ENCODE data around the gene CAMTA1. TPM values are rescaled to one million over a fixed set of nuclear protein-coding genes. Genes with fewer than 3 reads are reported as not detected.

Gene CAMTA1
- total RNA-seq, 1 donor from 2014 or later, result 77.6 TPM

GRCh38 chr1:7558481-7558880 is 773.2 kb downstream of the CAMTA1 start:
- peaks cover 7% of the 10 kb centered on the region for H3K9me3 Mint-ChIP-seq (ENCODE audit: unreplicated experiment)
- no peak overlapping the region for H3K27ac ChIP-seq (ENCODE audit: low read depth, low read length)
- no peak overlapping the region for H3K4me3 Mint-ChIP-seq (ENCODE audit: unreplicated experiment)
- no peak overlapping the region for H3K4me2 ChIP-seq (ENCODE audit: low read length)
- TF ChIP-seq CTCF (IDR thresholded peaks at IDR 0.05; ENCODE audit: insufficient read depth, low read depth, low read length) (no peak), EZH2 (IDR thresholded peaks at IDR 0.05; ENCODE audit: insufficient read depth, low read length) (no peak)
- H3K27me3 Mint-ChIP-seq (ENCODE audit: low read depth, unreplicated experiment), result peaks cover 43% of the 10 kb centered on the region
- H2AFZ ChIP-seq (ENCODE audit: low read depth, low read length), result no peak overlapping the region
- H3K9me3 ChIP-seq (ENCODE audit: insufficient read depth, low read depth, low read length), result no peaks in the 10 kb centered on the region
- H3K27me3 ChIP-seq (ENCODE audit: insufficient read depth, low read length), result no peaks in the 10 kb centered on the region
- no peaks in the 10 kb centered on the region for H3K36me3 ChIP-seq (ENCODE audit: insufficient read depth, low read length)
- no peak for DNase-seq (ENCODE audit: low read depth)
- H3K36me3 Mint-ChIP-seq (ENCODE audit: low read depth, unreplicated experiment), result peaks cover 4% of the 10 kb centered on the region
- H3K4me1 ChIP-seq (ENCODE audit: insufficient read depth, low read length), result no peaks in the 10 kb centered on the region
- H3K27ac Mint-ChIP-seq (ENCODE audit: unreplicated experiment), result no peak overlapping the region
- no peaks in the 10 kb centered on the region for H3K79me2 ChIP-seq (ENCODE audit: insufficient read depth, low read length)
- peaks cover 9% of the 10 kb centered on the region for H3K4me1 Mint-ChIP-seq (ENCODE audit: low read depth, unreplicated experiment)
- FAIRE-seq, result no peak
- no peak overlapping the region for H3K4me3 ChIP-seq (ENCODE audit: insufficient read depth, low read depth, low read length)
- no peaks in the 10 kb centered on the region for H4K20me1 ChIP-seq (ENCODE audit: insufficient read depth, low read length)
- H3K9ac ChIP-seq (ENCODE audit: low read length), result no peak overlapping the region

- TF ChIP-seq CTCF (IDR thresholded peaks at IDR 0.05; ENCODE audit: insufficient read depth, low read depth, low read length), result no peak
- no peak for TF ChIP-seq EZH2 (IDR thresholded peaks at IDR 0.05; ENCODE audit: insufficient read depth, low read length)
- H3K27me3 Mint-ChIP-seq (ENCODE audit: low read depth, unreplicated experiment), result peaks cover 41% of the 10 kb centered on the region
- DNase-seq (ENCODE audit: low read depth), result no peak
- Histone ChIP-seq H4K20me1 (ENCODE audit: insufficient read depth, low read length) (no peaks in the 10 kb centered on the region), H3K4me3 (ENCODE audit: insufficient read depth, low read depth, low read length) (no peak overlapping the region), H3K9ac (ENCODE audit: low read length) (no peak overlapping the region), H3K27ac (ENCODE audit: low read depth, low read length) (no peak overlapping the region), H3K4me2 (ENCODE audit: low read length) (no peak overlapping the region), H3K4me1 (ENCODE audit: insufficient read depth, low read length) (no peaks in the 10 kb centered on the region), H3K27me3 (ENCODE audit: insufficient read depth, low read length) (no peaks in the 10 kb centered on the region), H3K9me3 (ENCODE audit: insufficient read depth, low read depth, low read length) (no peaks in the 10 kb centered on the region), H2AFZ (ENCODE audit: low read depth, low read length) (no peak overlapping the region), H3K79me2 (ENCODE audit: insufficient read depth, low read length) (no peaks in the 10 kb centered on the region), H3K36me3 (ENCODE audit: insufficient read depth, low read length) (no peaks in the 10 kb centered on the region)
- H3K36me3 Mint-ChIP-seq (ENCODE audit: low read depth, unreplicated experiment), result peaks cover 3% of the 10 kb centered on the region
- FAIRE-seq, result no peak
- H3K4me3 Mint-ChIP-seq (ENCODE audit: unreplicated experiment), result no peak overlapping the region
- no peak overlapping the region for H3K27ac Mint-ChIP-seq (ENCODE audit: unreplicated experiment)
- peaks cover 6% of the 10 kb centered on the region for H3K9me3 Mint-ChIP-seq (ENCODE audit: unreplicated experiment)
- H3K4me1 Mint-ChIP-seq (ENCODE audit: low read depth, unreplicated experiment), result peaks cover 9% of the 10 kb centered on the region
Measured at GRCh38 chr1:7558921-7559869, 773.9 kb downstream of the CAMTA1 start.

- no peaks in the 10 kb centered on the region for H4K20me1 ChIP-seq (ENCODE audit: insufficient read depth, low read length)
- H2AFZ ChIP-seq (ENCODE audit: low read depth, low read length), result no peak overlapping the region
- no peak overlapping the region for H3K9ac ChIP-seq (ENCODE audit: low read length)
- no peaks in the 10 kb centered on the region for H3K27me3 ChIP-seq (ENCODE audit: insufficient read depth, low read length)
- H3K4me1 ChIP-seq (ENCODE audit: insufficient read depth, low read length), result no peaks in the 10 kb centered on the region
- no peak overlapping the region for H3K27ac Mint-ChIP-seq (ENCODE audit: unreplicated experiment)
- peaks cover 43% of the 10 kb centered on the region for H3K27me3 Mint-ChIP-seq (ENCODE audit: low read depth, unreplicated experiment)
- no peak overlapping the region for H3K27ac ChIP-seq (ENCODE audit: low read depth, low read length)
- H3K4me3 Mint-ChIP-seq (ENCODE audit: unreplicated experiment), result no peak overlapping the region
- no peak for TF ChIP-seq CTCF (IDR thresholded peaks at IDR 0.05; ENCODE audit: insufficient read depth, low read depth, low read length)
- TF ChIP-seq EZH2 (IDR thresholded peaks at IDR 0.05; ENCODE audit: insufficient read depth, low read length), result no peak
- H3K79me2 ChIP-seq (ENCODE audit: insufficient read depth, low read length), result no peaks in the 10 kb centered on the region
- H3K4me3 ChIP-seq (ENCODE audit: insufficient read depth, low read depth, low read length), result no peak overlapping the region
- H3K36me3 ChIP-seq (ENCODE audit: insufficient read depth, low read length), result no peaks in the 10 kb centered on the region
- H3K9me3 ChIP-seq (ENCODE audit: insufficient read depth, low read depth, low read length), result no peaks in the 10 kb centered on the region
- H3K36me3 Mint-ChIP-seq (ENCODE audit: low read depth, unreplicated experiment), result no peaks in the 10 kb centered on the region
- no peak overlapping the region for H3K4me2 ChIP-seq (ENCODE audit: low read length)
- DNase-seq (ENCODE audit: low read depth) (no peak), FAIRE-seq (no peak)
- H3K4me1 Mint-ChIP-seq (ENCODE audit: low read depth, unreplicated experiment), result peaks cover 6% of the 10 kb centered on the region
- H3K9me3 Mint-ChIP-seq (ENCODE audit: unreplicated experiment), result no peaks in the 10 kb centered on the region
Measured at GRCh38 chr1:7560128-7560527, 774.9 kb downstream of the CAMTA1 start.

All from astrocyte (in vitro differentiated cells and primary cell).